ENCODE data around the gene TIAM2. TPM values are rescaled to one million over a fixed set of nuclear protein-coding genes. Genes with fewer than 3 reads are reported as not detected.
"Not testable (repeated sequence)": the region's sequence is repeated elsewhere in the genome, so short reads cannot be mapped to it uniquely, and the experiment has no call there.

Gene TIAM2
- total RNA-seq, 1 donor from 2014 or later, result 21.1 TPM

GRCh38 chr6:155093430-155093829 lies 98.3 kb downstream of the TIAM2 start:
- Mint-ChIP-seq H3K27ac (ENCODE audit: unreplicated experiment) (no peak overlapping the region), H3K4me1 (ENCODE audit: unreplicated experiment) (peaks cover 2% of the 10 kb centered on the region), H3K4me3 (ENCODE audit: unreplicated experiment) (no peak overlapping the region), H3K36me3 (ENCODE audit: low read depth, unreplicated experiment) (peaks cover 16% of the 10 kb centered on the region), H3K9me3 (ENCODE audit: unreplicated experiment) (no peaks in the 10 kb centered on the region), H3K27me3 (ENCODE audit: unreplicated experiment) (peaks cover 2% of the 10 kb centered on the region)
- no peak for DNase-seq (ENCODE audit: low spot score)
- TF ChIP-seq, protein P1, sequence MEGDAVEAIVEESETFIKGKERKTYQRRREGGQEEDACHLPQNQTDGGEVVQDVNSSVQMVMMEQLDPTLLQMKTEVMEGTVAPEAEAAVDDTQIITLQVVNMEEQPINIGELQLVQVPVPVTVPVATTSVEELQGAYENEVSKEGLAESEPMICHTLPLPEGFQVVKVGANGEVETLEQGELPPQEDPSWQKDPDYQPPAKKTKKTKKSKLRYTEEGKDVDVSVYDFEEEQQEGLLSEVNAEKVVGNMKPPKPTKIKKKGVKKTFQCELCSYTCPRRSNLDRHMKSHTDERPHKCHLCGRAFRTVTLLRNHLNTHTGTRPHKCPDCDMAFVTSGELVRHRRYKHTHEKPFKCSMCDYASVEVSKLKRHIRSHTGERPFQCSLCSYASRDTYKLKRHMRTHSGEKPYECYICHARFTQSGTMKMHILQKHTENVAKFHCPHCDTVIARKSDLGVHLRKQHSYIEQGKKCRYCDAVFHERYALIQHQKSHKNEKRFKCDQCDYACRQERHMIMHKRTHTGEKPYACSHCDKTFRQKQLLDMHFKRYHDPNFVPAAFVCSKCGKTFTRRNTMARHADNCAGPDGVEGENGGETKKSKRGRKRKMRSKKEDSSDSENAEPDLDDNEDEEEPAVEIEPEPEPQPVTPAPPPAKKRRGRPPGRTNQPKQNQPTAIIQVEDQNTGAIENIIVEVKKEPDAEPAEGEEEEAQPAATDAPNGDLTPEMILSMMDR (IDR thresholded peaks at IDR 0.05; ENCODE audit: unreplicated experiment), result no peak

DNA sequence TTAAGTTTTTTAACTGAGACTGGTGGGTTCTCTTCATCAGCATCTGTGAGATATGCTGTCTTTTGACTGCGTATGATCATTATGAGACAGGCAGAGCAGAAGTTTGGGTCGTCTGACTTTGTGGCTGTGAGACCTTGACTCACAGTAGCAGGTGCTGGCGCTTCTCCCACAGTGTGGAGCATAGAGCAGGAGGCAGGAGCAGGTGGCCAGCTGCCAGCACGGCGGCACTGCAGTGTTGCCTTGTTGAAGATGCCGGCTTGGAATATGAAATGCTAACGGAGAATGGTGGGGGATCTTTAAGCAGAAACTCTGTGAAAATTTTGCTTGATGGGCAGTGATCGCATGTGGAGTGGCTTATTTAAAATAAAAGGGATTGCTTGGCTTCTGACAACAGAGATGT lies 105.0 kb downstream of the TIAM2 start:
- H3K36me3 Mint-ChIP-seq (ENCODE audit: low read depth, unreplicated experiment), result peaks cover 5% of the 10 kb centered on the region
- H3K27me3 Mint-ChIP-seq (ENCODE audit: unreplicated experiment), result no peaks in the 10 kb centered on the region
- no peak for DNase-seq (ENCODE audit: low spot score)
- no peak overlapping the region for H3K4me3 Mint-ChIP-seq (ENCODE audit: unreplicated experiment)
- no peaks in the 10 kb centered on the region for H3K4me1 Mint-ChIP-seq (ENCODE audit: unreplicated experiment)
- TF ChIP-seq, protein P1 (IDR thresholded peaks at IDR 0.05; ENCODE audit: unreplicated experiment), result no peak
- no peaks in the 10 kb centered on the region for H3K9me3 Mint-ChIP-seq (ENCODE audit: unreplicated experiment)
- no peak overlapping the region for H3K27ac Mint-ChIP-seq (ENCODE audit: unreplicated experiment)

- Mint-ChIP-seq H3K4me1 (ENCODE audit: unreplicated experiment) (no peaks in the 10 kb centered on the region), H3K36me3 (ENCODE audit: low read depth, unreplicated experiment) (peaks cover 5% of the 10 kb centered on the region), H3K27ac (ENCODE audit: unreplicated experiment) (no peak overlapping the region), H3K9me3 (ENCODE audit: unreplicated experiment) (no peaks in the 10 kb centered on the region), H3K27me3 (ENCODE audit: unreplicated experiment) (no peaks in the 10 kb centered on the region), H3K4me3 (ENCODE audit: unreplicated experiment) (no peak overlapping the region)
- no peak for DNase-seq (ENCODE audit: low spot score)
- TF ChIP-seq, protein P1 (IDR thresholded peaks at IDR 0.05; ENCODE audit: unreplicated experiment), result no peak
Observed at GRCh38 chr6:155100591-155100990, 105.5 kb downstream of the TIAM2 start.

- H3K9me3 Mint-ChIP-seq (ENCODE audit: unreplicated experiment); H3K27ac Mint-ChIP-seq (ENCODE audit: unreplicated experiment); H3K27me3 Mint-ChIP-seq (ENCODE audit: unreplicated experiment); DNase-seq (ENCODE audit: low spot score); H3K36me3 Mint-ChIP-seq (ENCODE audit: low read depth, unreplicated experiment); H3K4me3 Mint-ChIP-seq (ENCODE audit: unreplicated experiment): not testable (repeated sequence)
- H3K4me1 Mint-ChIP-seq (ENCODE audit: unreplicated experiment), result peaks cover 19% of the 10 kb centered on the region
Observed at GRCh38 chr6:155103083-155103645, 108.0 kb downstream of the TIAM2 start.

DNA sequence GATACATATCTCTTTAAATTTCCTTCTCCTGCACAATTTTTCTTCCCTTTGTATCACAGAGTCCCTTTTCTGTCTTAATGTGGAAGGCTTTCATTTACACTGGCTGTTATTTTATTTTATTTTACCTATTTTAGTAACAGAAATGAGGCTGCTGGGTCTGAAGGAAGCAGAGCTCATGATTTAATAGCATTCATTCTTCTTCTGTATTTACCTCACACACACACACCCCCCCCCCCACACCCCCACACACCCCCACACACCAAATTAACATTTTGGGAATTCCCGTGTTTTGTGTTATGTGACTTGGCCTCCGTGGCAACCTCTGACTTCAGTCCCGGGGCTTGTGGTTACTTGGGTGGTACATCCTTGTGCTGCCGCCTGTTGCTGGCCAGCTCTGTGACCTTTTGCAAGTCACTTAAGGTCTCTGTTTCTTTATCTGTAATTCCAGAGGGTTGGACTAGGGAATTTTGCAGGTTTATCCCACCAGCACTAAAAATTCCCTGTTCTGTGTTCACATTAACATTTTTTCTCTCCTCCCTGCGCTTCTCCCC lies 108.8 kb downstream of the TIAM2 start:
- Mint-ChIP-seq H3K27me3 (ENCODE audit: unreplicated experiment) (peaks cover 4% of the 10 kb centered on the region), H3K4me1 (ENCODE audit: unreplicated experiment) (peaks cover 25% of the 10 kb centered on the region), H3K27ac (ENCODE audit: unreplicated experiment) (no peak overlapping the region), H3K36me3 (ENCODE audit: low read depth, unreplicated experiment) (no peaks in the 10 kb centered on the region), H3K9me3 (ENCODE audit: unreplicated experiment) (no peaks in the 10 kb centered on the region), H3K4me3 (ENCODE audit: unreplicated experiment) (no peak overlapping the region)
- TF ChIP-seq, protein P1 (IDR thresholded peaks at IDR 0.05; ENCODE audit: unreplicated experiment), result no peak
- DNase-seq (ENCODE audit: low spot score), result no peak

Measured in endothelial cell (in vitro differentiated cells).